Glomerular endothelial cell (primary cell): Measurements from ENCODE around the gene INS. TPM values are rescaled to one million over a fixed set of nuclear protein-coding genes. Genes with fewer than 3 reads are reported as not detected.

Experiments used
- DNase-seq: peaks from one replicate; pipeline ENCODE4 v3.0.0-alpha.2; 2011; ENCODE audit warnings: low read depth, low spot score; ENCODE audit errors: extremely low read depth
- total RNA-seq: library from RNA; depleted of rRNA; stranded (reverse); fragments of >200 nt; gene quantifications from 2 replicates; pipeline ENCODE4 v1.2.3, GENCODE V29; 2015

The INS gene
- total RNA-seq, 1 donor from 2014 or later, result not detected

- DNase-seq, result no peak
Measured at GRCh38 chr11:2167141-2168045, 6.4 kb upstream of the INS start.

GRCh38 chr11:2166091-2166851 is 5.3 kb upstream of the INS start:
- DNase-seq, result no peak

GRCh38 chr11:2165571-2165970 is 4.6 kb upstream of the INS start:
- DNase-seq, result no peak

GRCh38 chr11:2164861-2165555 is 4.0 kb upstream of the INS start:
- DNase-seq, result no peak

GRCh38 chr11:2164081-2164480 is 3.1 kb upstream of the INS start:
- DNase-seq, result no peak

GRCh38 chr11:2163428-2163978 is 2.5 kb upstream of the INS start:
- DNase-seq, result no peak

- no peak for DNase-seq
Measured at GRCh38 chr11:2159536-2160413, 1.2 kb downstream of the INS start.

DNA sequence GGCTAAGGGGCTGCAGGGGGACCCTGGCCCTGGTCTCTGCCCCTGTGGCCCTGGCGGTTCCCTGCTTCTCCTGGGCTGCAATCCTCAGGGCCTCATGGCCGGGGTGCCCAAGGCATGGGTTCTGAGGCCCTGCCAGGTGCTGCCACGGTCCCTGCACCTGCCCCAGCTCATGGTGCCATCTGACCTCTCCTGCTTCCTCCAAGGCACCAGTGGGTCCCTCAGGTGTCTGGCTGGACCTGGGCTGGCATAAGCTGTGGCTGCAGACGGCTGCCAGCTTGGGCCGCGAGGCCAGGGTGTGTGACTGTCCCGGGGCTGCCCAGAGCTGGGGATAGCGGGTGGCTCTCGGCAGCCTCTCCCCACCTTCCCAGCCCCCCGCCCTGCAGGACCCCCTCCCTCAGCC is 2.0 kb downstream of the INS start:
- DNase-seq, result no peak

- DNase-seq, result no peak
Measured at GRCh38 chr11:2158296-2158737, 2.7 kb downstream of the INS start.

- no peak for DNase-seq
Measured at GRCh38 chr11:2157294-2158040, 3.5 kb downstream of the INS start.

DNA sequence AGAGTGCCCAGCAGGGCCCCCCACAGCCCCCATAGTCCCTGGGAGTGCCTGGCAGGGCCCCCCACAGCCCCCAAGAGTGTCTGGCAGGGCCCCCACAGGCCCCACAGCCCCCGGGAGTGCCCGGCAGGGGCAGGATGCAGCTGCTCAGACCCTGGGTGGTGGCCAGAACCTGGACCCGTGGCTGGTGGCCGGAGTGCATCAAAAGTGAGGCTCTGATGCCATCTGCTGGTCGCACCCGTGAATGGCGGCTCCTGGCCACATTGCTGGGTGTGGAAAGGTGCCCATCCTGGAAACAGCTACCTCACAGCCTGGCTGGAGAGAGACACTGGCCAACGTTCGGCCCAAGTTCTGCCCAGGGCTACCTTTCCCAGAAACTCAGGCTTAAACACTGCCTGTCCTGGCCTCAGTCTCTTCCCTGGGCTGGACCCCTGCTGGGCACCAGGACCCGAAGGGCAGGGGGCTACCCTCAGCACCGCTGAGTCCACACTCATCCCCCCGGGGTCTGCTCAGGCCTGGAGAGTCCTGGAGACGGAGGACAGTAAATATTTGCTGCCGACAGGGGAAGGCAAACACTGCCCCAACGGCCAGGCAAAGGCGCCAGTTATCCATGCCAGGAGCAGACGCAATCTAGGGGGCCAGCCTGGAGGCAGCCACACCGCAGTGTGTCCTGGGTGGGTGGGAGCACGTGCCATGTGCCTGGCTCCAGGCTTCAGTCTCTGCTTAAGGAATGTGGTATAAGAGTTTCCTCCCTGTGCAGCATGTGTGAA is 4.4 kb downstream of the INS start:
- DNase-seq, result no peak

GRCh38 chr11:2155511-2155910 is 5.5 kb downstream of the INS start:
- DNase-seq, result no peak

- DNase-seq, result no peak
Measured at GRCh38 chr11:2154889-2155288, 6.1 kb downstream of the INS start.

GRCh38 chr11:2154195-2154585 is 6.8 kb downstream of the INS start:
- DNase-seq, result no peak

DNA sequence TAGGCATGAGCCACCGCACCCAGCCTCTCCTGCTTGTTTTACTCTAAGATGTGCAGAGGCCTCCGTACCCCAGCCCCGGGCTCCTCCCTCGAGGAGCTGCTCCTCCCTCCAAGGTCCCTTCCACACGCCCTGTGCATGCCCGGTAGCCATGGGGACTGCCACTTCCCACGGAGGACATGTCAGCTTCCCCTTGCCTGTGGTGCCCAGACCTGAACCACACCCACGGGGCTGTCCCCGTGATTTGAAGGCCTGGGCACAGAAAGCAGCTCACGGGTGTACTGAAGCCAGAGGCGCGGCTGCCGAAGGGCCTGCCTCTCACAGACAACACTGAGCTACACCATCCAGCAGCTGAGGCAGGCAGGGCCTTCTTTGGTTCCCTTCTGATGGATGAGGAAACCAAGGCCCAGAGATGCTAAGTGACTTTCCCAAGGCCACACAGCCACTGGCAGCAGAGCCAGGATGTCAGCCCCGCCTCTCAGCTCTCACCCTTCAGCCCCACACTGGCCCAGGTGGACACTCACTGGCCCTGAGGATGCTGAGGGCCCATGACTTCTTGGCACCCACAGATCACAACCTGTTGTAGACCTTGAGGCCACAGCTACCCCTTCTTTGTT is 7.3 kb downstream of the INS start:
- DNase-seq, result no peak

DNA sequence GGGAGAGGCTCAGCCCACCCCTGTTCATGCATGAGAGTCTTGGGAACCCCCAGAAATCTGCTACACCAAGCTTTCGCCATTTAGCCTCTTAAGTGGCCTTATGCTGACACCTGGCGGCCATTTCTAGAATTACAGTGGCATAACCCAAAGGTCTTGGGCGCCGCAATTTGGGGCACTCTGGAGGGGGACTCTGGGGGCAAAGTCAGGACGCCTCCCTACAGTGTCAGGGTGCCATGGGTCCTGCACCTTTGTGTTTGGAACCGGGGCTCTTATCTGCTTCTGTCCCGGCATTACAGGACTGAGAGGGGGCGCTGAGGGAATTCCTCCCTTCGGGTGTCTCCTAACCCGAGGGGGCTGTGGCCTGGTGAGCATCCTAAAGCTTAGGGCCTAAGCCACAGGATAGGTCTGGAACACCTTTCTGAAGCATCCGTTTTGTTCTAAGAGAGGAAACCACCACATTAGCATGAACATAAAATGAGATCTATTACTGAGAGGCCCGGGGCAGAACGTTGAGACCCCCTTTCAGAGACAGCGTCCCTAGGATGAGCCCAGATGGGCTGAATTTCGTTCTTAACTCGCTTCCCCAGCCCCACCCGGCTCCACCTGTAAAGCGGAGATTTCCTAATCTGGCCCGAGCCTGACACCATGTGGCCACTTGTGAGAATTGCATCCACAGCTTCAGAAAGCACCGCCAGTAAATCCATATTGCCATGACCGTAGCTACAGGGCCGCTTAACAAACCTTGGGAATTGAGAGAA is 9.3 kb downstream of the INS start:
- peak; percentile 29 for DNase-seq
